ENCODE results near the gene ZNF692. TPM values are rescaled to one million over a fixed set of nuclear protein-coding genes. Genes with fewer than 3 reads are reported as not detected.

The ZNF692 gene
- total RNA-seq, 1 experiment from 2014 or later: 59.1 TPM

GRCh38 chr1:248842781-248843331, 16.0 kb downstream of the ZNF692 start (continued):
- no peak for TF ChIP-seq SOX15 (CRISPR knock-in tag; IDR thresholded peaks at IDR 0.05)
- no peak for TF ChIP-seq AR (CRISPR knock-in tag; IDR thresholded peaks at IDR 0.05)

- Mint-ChIP-seq H3K4me1 (peaks cover 4% of the 10 kb centered on the region), H3K4me3 (no peak overlapping the region), H3K27ac (peak overlapping the region; percentile 52; the same call in 1 of the 2 replicates), H3K36me3 (peaks cover 12% of the 10 kb centered on the region), H3K27me3 (ENCODE audit: low read depth) (no peaks in the 10 kb centered on the region), H3K9me3 (no peaks in the 10 kb centered on the region)
- TF ChIP-seq HMGA2 (CRISPR knock-in tag; IDR thresholded peaks at IDR 0.05) (no peak), MAX (CRISPR knock-in tag; IDR thresholded peaks at IDR 0.05) (no peak), ZSCAN18 (CRISPR knock-in tag; IDR thresholded peaks at IDR 0.05) (no peak), CTCF (IDR thresholded peaks at IDR 0.05) (peak; percentile 36), EMX1 (CRISPR knock-in tag; IDR thresholded peaks at IDR 0.05) (no peak)
- DNase-seq (ENCODE audit: low spot score) (peak; percentile 62), ATAC-seq (no peak; the same call in 1 of the 2 replicates)
- ChIA-PET POLR2A (interaction anchor here (1.0 to 1.7 kb wide), 3 partner anchors 16 to 65 kb away, joined by 3 to 5 read pairs (median 4); partner anchors contain the start of genes SH3BP5L and ZNF692), CTCF (interaction anchor here (0.6 to 1.9 kb wide), 16 partner anchors 8 to 84 kb away, joined by 3 to 25 read pairs (median 4); partner anchors contain the start of genes SH3BP5L and ZNF692)
These were observed 17.0 kb downstream of the ZNF692 start for GRCh38 chr1:248841702-248842395.

- H3K36me3 Mint-ChIP-seq: peaks cover 10% of the 10 kb centered on the region
- ATAC-seq (no peak), DNase-seq (ENCODE audit: low spot score) (no peak)
- no peak overlapping the region for H3K27ac Mint-ChIP-seq
- no peak for TF ChIP-seq ATF1 (CRISPR knock-in tag; IDR thresholded peaks at IDR 0.05)
- peaks cover 4% of the 10 kb centered on the region for H3K4me1 Mint-ChIP-seq
- no peaks in the 10 kb centered on the region for H3K9me3 Mint-ChIP-seq
- no peaks in the 10 kb centered on the region for H3K27me3 Mint-ChIP-seq (ENCODE audit: low read depth)
- CTCF ChIA-PET: interaction anchor here (0.6 to 1.9 kb wide), 16 partner anchors 7 to 85 kb away, joined by 3 to 25 read pairs (median 4); partner anchors contain the start of genes SH3BP5L and ZNF692
- 0 out of 2 replicates have a peak overlapping the region, but pooled peaks have one; percentile 3 for H3K4me3 Mint-ChIP-seq
- POLR2A ChIA-PET: interaction anchor here (1.0 to 1.7 kb wide), 3 partner anchors 15 to 66 kb away, joined by 3 to 5 read pairs (median 4); partner anchors contain the start of genes SH3BP5L and ZNF692
These were observed 17.9 kb downstream of the ZNF692 start for GRCh38 chr1:248840946-248841345.

GRCh38 chr1:248839168-248839555, 19.7 kb downstream of the ZNF692 start:
- ATAC-seq (0 out of 2 replicates have a peak, but pooled peaks have one; percentile 0), DNase-seq (ENCODE audit: low spot score) (no peak)
- Mint-ChIP-seq H3K9me3 (no peaks in the 10 kb centered on the region), H3K27me3 (ENCODE audit: low read depth) (no peaks in the 10 kb centered on the region), H3K27ac (peak overlapping the region; percentile 99), H3K4me1 (peaks cover 4% of the 10 kb centered on the region), H3K4me3 (no peak overlapping the region), H3K36me3 (no peaks in the 10 kb centered on the region)
- ChIA-PET CTCF (interaction anchor here (1.7 to 3.5 kb wide), 3 partner anchors 13 to 27 kb away, joined by 7 to 53 read pairs (median 29); partner anchors contain the start of genes SH3BP5L and ZNF692), POLR2A (interaction anchor here (1.5 to 3.4 kb wide), 4 partner anchors 14 to 67 kb away, joined by 6 to 35 read pairs (median 12); partner anchors contain the start of genes PGBD2, SH3BP5L and ZNF692)
- TF ChIP-seq CBFB (CRISPR knock-in tag; IDR thresholded peaks at IDR 0.05; ENCODE audit: low read depth) (no peak), ZNF281 (CRISPR knock-in tag; IDR thresholded peaks at IDR 0.05) (no peak), MAX (CRISPR knock-in tag; IDR thresholded peaks at IDR 0.05) (no peak), NFATC4 (CRISPR knock-in tag; IDR thresholded peaks at IDR 0.05) (no peak), JUN (CRISPR knock-in tag; IDR thresholded peaks at IDR 0.05) (no peak), TCF7 (CRISPR knock-in tag; IDR thresholded peaks at IDR 0.05; ENCODE audit: low read depth) (no peak), USF2 (CRISPR knock-in tag; IDR thresholded peaks at IDR 0.05) (no peak), ETV6 (CRISPR knock-in tag; IDR thresholded peaks at IDR 0.05) (no peak)
